ENCODE results near the gene DLX5.

Gene DLX5

GRCh38 chr7:96970739-96971138 lies 53.9 kb downstream of the DLX5 start:
- TF ChIP-seq GATA2 (IDR thresholded peaks at IDR 0.05; ENCODE audit: low read depth, low read length) (no peak), GATA3 (IDR thresholded peaks at IDR 0.05; ENCODE audit: low read depth, low read length) (no peak)

Measured in SH-SY5Y (cell line).